ENCODE results near the gene ARHGEF1. TPM values are rescaled to one million over a fixed set of nuclear protein-coding genes. Genes with fewer than 3 reads are reported as not detected.

The ARHGEF1 gene
- total and polyA plus RNA-seq, 7 donors: 15.8 to 28.0 (median 20.7) TPM

DNA sequence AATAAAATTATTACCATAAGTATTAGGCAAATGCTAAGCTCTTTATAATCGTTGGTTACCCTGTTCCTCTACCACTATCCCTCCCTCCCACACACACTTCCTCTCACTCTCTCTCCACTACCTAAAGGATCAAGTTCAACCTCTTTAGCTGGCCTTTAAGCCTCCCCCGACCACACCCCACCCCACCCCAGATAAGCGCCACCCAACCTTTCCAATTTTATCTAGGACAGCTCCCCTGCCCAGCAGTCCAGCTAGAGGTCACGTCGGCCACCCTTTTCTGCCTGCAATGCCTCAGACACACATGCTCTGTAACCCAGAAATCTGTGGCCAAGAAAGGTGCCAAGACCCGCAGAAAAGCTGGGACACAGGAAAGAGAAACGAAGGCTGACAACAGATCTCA lies 39.6 kb upstream of the ARHGEF1 start:
- DNase-seq (no peak), ATAC-seq (no peak)
- peaks cover 0 to 9% (median 2%) of the 10 kb centered on the region in 3 donors for H3K27me3 ChIP-seq (ENCODE audit: insufficient read depth in 3 of 3, low read length in 2 of 3)
- no peak overlapping the region for H3K4me3 ChIP-seq
- H3K4me1 ChIP-seq: no peaks in the 10 kb centered on the region
- TF ChIP-seq, protein P1, sequence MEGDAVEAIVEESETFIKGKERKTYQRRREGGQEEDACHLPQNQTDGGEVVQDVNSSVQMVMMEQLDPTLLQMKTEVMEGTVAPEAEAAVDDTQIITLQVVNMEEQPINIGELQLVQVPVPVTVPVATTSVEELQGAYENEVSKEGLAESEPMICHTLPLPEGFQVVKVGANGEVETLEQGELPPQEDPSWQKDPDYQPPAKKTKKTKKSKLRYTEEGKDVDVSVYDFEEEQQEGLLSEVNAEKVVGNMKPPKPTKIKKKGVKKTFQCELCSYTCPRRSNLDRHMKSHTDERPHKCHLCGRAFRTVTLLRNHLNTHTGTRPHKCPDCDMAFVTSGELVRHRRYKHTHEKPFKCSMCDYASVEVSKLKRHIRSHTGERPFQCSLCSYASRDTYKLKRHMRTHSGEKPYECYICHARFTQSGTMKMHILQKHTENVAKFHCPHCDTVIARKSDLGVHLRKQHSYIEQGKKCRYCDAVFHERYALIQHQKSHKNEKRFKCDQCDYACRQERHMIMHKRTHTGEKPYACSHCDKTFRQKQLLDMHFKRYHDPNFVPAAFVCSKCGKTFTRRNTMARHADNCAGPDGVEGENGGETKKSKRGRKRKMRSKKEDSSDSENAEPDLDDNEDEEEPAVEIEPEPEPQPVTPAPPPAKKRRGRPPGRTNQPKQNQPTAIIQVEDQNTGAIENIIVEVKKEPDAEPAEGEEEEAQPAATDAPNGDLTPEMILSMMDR (IDR thresholded peaks at IDR 0.05): no peak
- intact Hi-C loops (cut with DNase I): no loop called here
- H3K27ac ChIP-seq: no peak overlapping the region
- WGBS, 3 donors: 59 to 65% (median 63%) methylated on average over 7 of the region's 7 CpGs
- H3K36me3 ChIP-seq (ENCODE audit: insufficient read depth in 1 of 2, low read depth in 1 of 2): no peaks in the 10 kb centered on the region
- no peaks in the 10 kb centered on the region for H3K9me3 ChIP-seq

DNA sequence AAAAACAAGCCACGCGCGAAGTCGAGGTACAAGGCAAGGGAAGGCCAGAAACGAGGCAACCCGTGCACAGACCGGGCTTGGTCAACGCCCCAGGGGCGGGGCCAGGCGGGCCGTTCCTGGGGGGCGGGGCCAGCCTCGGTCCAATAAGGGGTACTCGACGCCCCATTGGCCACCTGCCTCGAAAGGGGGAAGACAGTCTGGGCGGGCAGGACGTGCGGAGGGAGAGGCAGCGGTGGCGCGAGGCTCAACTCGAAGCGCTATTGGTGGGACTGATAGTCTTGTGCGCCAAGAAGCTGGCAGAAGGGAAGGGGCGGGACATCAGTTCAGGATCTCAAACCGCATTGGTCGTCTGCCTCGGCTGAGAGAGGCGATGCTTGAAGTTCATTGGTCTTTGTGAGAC lies 38.4 kb upstream of the ARHGEF1 start, which contains the start of gene LYPD4:
LYPD4 (minus strand) TSS at position 83 of the 400 bp plus-strand sequence. CDS start 5,398 bp downstream, outside the sequence.
- ATAC-seq (no peak), DNase-seq (no peak)
- Histone ChIP-seq H3K4me1 (no peaks in the 10 kb centered on the region), H3K36me3 (ENCODE audit: insufficient read depth in 1 of 2, low read depth in 1 of 2) (no peaks in the 10 kb centered on the region), H3K27ac (no peak within 1 kb of the TSS), H3K4me3 (no peak within 1 kb of the TSS), H3K27me3 (ENCODE audit: insufficient read depth in 3 of 3, low read length in 2 of 3) (peaks cover 0 to 9% (median 2%) of the 10 kb centered on the region in 3 donors), H3K9me3 (no peaks in the 10 kb centered on the region)
- TF ChIP-seq, protein P1 (IDR thresholded peaks at IDR 0.05): no peak
- 79 to 82% (median 79%) methylated on average over 27 to 30 of the region's 30 CpGs for WGBS, 3 donors
- intact Hi-C loops (cut with DNase I): no loop called here

DNA sequence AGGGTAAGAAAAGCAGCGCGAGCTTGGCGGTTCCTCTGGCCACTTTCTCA lies 38.2 kb upstream of the ARHGEF1 start, which contains the start of gene DMRTC2:
DMRTC2 (plus strand) TSS at position 42 of the 50 bp plus-strand sequence. CDS start 2,387 bp downstream, outside the sequence.
- DNase-seq (no peak), ATAC-seq (no peak)
- H3K27me3 ChIP-seq (ENCODE audit: insufficient read depth in 3 of 3, low read length in 2 of 3): peaks cover 0 to 9% (median 2%) of the 10 kb centered on the region in 3 donors
- H3K4me1 ChIP-seq: no peaks in the 10 kb centered on the region
- intact Hi-C loops (cut with DNase I): no loop called here
- H3K27ac ChIP-seq: no peak within 1 kb of the TSS
- H3K4me3 ChIP-seq: no peak within 1 kb of the TSS
- H3K36me3 ChIP-seq (ENCODE audit: insufficient read depth in 1 of 2, low read depth in 1 of 2): no peaks in the 10 kb centered on the region
- TF ChIP-seq, protein P1 (IDR thresholded peaks at IDR 0.05): no peak
- no peaks in the 10 kb centered on the region for H3K9me3 ChIP-seq
- 91 to 96% (median 93%) methylated on average over 3 of the region's 3 CpGs for WGBS, 3 donors

DNA sequence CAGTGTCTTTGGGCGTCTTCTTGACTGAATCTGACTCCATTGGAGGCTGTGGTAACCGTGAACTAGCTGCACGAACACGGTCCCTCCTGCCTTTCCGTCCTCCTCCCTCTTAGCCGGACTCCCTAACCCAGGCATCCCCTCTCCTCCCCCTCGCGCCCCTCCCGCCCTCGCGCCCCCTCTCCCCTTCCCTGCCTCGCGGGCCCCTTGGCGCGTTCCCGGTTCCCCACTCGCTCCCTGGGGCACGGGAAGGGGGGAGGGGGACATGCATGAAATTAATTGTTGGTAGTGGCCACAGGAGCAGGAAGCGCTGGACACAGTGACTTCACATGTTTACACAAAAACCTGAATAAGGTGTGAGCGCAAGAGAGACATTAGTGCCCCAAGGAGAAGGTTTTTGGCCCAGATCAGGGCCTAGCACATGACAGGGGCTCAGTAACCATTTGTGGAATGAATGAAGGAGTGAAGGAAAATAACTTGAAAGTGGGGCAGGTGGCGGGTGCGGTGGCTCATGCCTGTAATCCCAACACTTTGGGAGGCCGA lies 37.9 kb upstream of the ARHGEF1 start:
- TF ChIP-seq, protein P1 (IDR thresholded peaks at IDR 0.05): no peak
- H3K4me3 ChIP-seq: no peak overlapping the region
- intact Hi-C loops (cut with DNase I): no loop called here
- no peaks in the 10 kb centered on the region for H3K4me1 ChIP-seq
- WGBS, 3 donors: 87 to 91% (median 87%) methylated on average over 22 to 23 of the region's 23 CpGs
- DNase-seq (no peak), ATAC-seq (no peak)
- no peak overlapping the region for H3K27ac ChIP-seq
- H3K27me3 ChIP-seq (ENCODE audit: insufficient read depth in 3 of 3, low read length in 2 of 3): peaks cover 0 to 9% (median 3%) of the 10 kb centered on the region in 3 donors
- no peaks in the 10 kb centered on the region for H3K9me3 ChIP-seq
- no peaks in the 10 kb centered on the region for H3K36me3 ChIP-seq (ENCODE audit: insufficient read depth in 1 of 2, low read depth in 1 of 2)

DNA sequence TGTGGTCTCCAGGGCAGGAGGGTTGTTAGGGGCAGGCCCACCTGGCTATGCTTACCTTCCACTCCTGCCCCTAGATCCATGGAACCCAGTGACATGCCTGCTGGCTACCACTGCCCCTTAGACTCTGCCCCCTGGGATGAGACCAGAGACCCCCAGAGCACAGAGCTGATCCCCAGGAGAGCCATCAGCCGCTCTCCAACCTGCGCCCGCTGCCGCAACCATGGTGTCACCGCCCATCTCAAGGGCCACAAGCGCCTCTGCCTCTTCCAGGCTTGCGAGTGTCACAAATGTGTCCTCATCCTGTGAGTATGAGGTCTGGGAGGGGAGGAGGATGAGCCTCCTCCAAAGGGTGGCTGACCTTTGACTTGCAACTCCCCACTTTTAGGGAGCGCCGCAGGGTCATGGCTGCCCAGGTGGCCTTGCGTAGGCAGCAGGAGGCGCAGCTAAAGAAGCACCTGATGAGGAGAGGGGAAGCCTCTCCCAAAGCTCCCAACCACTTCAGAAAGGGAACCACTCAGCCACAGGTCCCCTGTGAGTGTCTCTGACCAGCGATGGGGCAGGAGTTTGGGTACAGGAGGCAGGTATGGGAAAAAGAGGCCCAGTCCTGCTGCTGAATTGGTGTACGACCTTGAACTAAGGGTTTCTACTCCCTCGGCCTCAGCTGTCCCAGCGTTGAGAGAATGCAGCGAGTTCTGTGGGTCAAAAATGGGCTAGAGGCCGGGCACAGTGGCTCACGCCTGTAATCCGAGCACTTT lies 35.5 kb upstream of the ARHGEF1 start:
- no peaks in the 10 kb centered on the region for H3K36me3 ChIP-seq (ENCODE audit: insufficient read depth in 1 of 2, low read depth in 1 of 2)
- H3K4me1 ChIP-seq: no peaks in the 10 kb centered on the region
- H3K4me3 ChIP-seq: no peak overlapping the region
- H3K9me3 ChIP-seq: no peaks in the 10 kb centered on the region
- intact Hi-C loops (cut with DNase I): no loop called here
- ATAC-seq (no peak), DNase-seq (no peak)
- H3K27ac ChIP-seq: no peak overlapping the region
- TF ChIP-seq, protein P1 (IDR thresholded peaks at IDR 0.05): no peak
- 82 to 86% (median 83%) methylated on average over 19 of the region's 19 CpGs for WGBS, 3 donors
- peaks cover 0 to 4% (median 3%) of the 10 kb centered on the region in 3 donors for H3K27me3 ChIP-seq (ENCODE audit: insufficient read depth in 3 of 3, low read length in 2 of 3)
